CD14-positive monocyte (primary cell): ENCODE data around the gene PGM2. TPM values are rescaled to one million over a fixed set of nuclear protein-coding genes. Genes with fewer than 3 reads are reported as not detected.

ENCODE experiments used
- DNase-seq, 3 donors: peaks; one replicate each; pipeline ENCODE4 v3.0.0-alpha.2; 2011 to 2022
- H2AFZ ChIP-seq: 2 replicates; pipeline ENCODE4 v1.6.0; 2012; ENCODE audit warnings: mild to moderate bottlenecking, low read depth, low read length, inconsistent platforms; ENCODE audit not compliant: insufficient read depth, poor library complexity, severe bottlenecking
- H3K27ac ChIP-seq, 2 donors: 1 replicate in 1 of 2; 2 replicates in 1 of 2; pipeline ENCODE4 v1.5.1; 2012 to 2013; ENCODE audit warnings: low read length in 2 of 2, control low read depth in 1 of 2, inconsistent platforms in 1 of 2, low read depth in 1 of 2, mild to moderate bottlenecking in 1 of 2
- H3K27me3 ChIP-seq, 2 donors: one replicate each; pipeline versions ENCODE4 v1.6.0 to v1.6.1; 2011 to 2013; ENCODE audit warnings: low read length in 2 of 2; ENCODE audit not compliant: control insufficient read depth in 2 of 2, insufficient read depth in 2 of 2
- H3K36me3 ChIP-seq, 2 donors: replicated peaks in 1 of 2; 1 replicate in 1 of 2; 2 replicates in 1 of 2; pipeline versions ENCODE4 v1.5.1 to v1.6.1; 2012 to 2013; ENCODE audit warnings: low read length in 2 of 2, control low read depth in 1 of 2, inconsistent platforms in 1 of 2, mild to moderate bottlenecking in 1 of 2; ENCODE audit not compliant: insufficient read depth in 2 of 2, control insufficient read depth in 1 of 2
- H3K4me1 ChIP-seq, 2 donors: 1 replicate in 1 of 2; 2 replicates in 1 of 2; pipeline versions ENCODE4 v1.5.1 to v1.6.1; 2012 to 2013; ENCODE audit warnings: low read length in 2 of 2, control low read depth in 1 of 2, inconsistent platforms in 1 of 2, mild to moderate bottlenecking in 1 of 2, moderate library complexity in 1 of 2; ENCODE audit not compliant: insufficient read depth in 2 of 2, control insufficient read depth in 1 of 2
- H3K4me2 ChIP-seq: replicated peaks from 2 replicates; pipeline ENCODE3; 2012; ENCODE audit warnings: low read length, moderate library complexity, mild to moderate bottlenecking; ENCODE audit not compliant: poor library complexity, severe bottlenecking; ENCODE audit errors: extremely low read depth
- H3K4me3 ChIP-seq, 3 experiments: fragments of 200-600 bp in 1 of 3; sonication (generic) in 1 of 3; replicated peaks in 1 of 3; 1 replicate in 2 of 3; 2 replicates in 1 of 3; pipeline ENCODE4 v1.5.1; 2011 to 2013; ENCODE audit warnings: low read length in 3 of 3, mild to moderate bottlenecking in 3 of 3, control low read depth in 2 of 3, low read depth in 2 of 3, inconsistent platforms in 1 of 3, moderate library complexity in 1 of 3
- H3K79me2 ChIP-seq: 2 replicates; pipeline ENCODE4 v1.6.0; 2012; ENCODE audit warnings: mild to moderate bottlenecking, control low read depth, inconsistent platforms, low read length, moderate library complexity; ENCODE audit not compliant: insufficient read depth
- H3K9ac ChIP-seq: 2 replicates; pipeline ENCODE4 v1.6.0; 2017; ENCODE audit warnings: low read length, mild to moderate bottlenecking; ENCODE audit not compliant: insufficient read depth, poor library complexity, severe bottlenecking
- H3K9me3 ChIP-seq, 2 donors: replicated peaks in 1 of 2; 1 replicate in 1 of 2; 2 replicates in 1 of 2; pipeline versions ENCODE4 v1.5.1 to v1.6.1; 2012 to 2013; ENCODE audit warnings: low read length in 2 of 2, control low read depth in 1 of 2; ENCODE audit not compliant: control insufficient read depth in 1 of 2, insufficient read depth in 1 of 2
- H4K20me1 ChIP-seq: 2 replicates; pipeline ENCODE4 v1.6.0; 2012; ENCODE audit warnings: mild to moderate bottlenecking, low read length, control low read depth, moderate library complexity; ENCODE audit not compliant: insufficient read depth
- H3K27ac Mint-ChIP-seq, 7 donors: one replicate each; pipeline ENCODE4 v1.8.0; 2020; ENCODE audit warnings: mild to moderate bottlenecking in 7 of 7, mixed read lengths in 7 of 7, moderate library complexity in 6 of 7, inconsistent platforms in 2 of 7
- H3K27me3 Mint-ChIP-seq, 3 donors: one replicate each; pipeline ENCODE4 v1.8.0; 2021 to 2022; ENCODE audit warnings: low read depth in 3 of 3, mild to moderate bottlenecking in 3 of 3, mixed read lengths in 3 of 3, moderate library complexity in 3 of 3, inconsistent platforms in 1 of 3
- H3K36me3 Mint-ChIP-seq, 2 donors: one replicate each; pipeline ENCODE4 v1.8.0; 2020; ENCODE audit warnings: mixed read lengths in 2 of 2, inconsistent platforms in 1 of 2, mild to moderate bottlenecking in 1 of 2
- H3K4me1 Mint-ChIP-seq: one replicate; pipeline ENCODE4 v1.8.0; 2020; ENCODE audit warnings: mild to moderate bottlenecking, mixed read lengths
- H3K4me3 Mint-ChIP-seq, 2 donors: one replicate each; pipeline ENCODE4 v1.8.0; 2020; ENCODE audit warnings: mild to moderate bottlenecking in 2 of 2, mixed read lengths in 2 of 2, moderate library complexity in 1 of 2
- H3K9me3 Mint-ChIP-seq, 7 donors: one replicate each; pipeline ENCODE4 v1.8.0; 2020 to 2022; ENCODE audit warnings: mixed read lengths in 7 of 7, mild to moderate bottlenecking in 6 of 7, moderate library complexity in 6 of 7, inconsistent platforms in 2 of 7
- CTCF ChIP-seq: fragments of 200-600 bp; IDR thresholded peaks from one replicate; pipeline ENCODE4 v1.8.0; 2022; ENCODE audit warnings: antibody characterized with exemption, mild to moderate bottlenecking
- WGBS: methylation state at CpG from one replicate; pipeline ENCODE4 v1.1.5; 2013; ENCODE audit warnings: missing lambda C conversion rate; ENCODE audit not compliant: insufficient coverage; 5-methylcytosine and 5-hydroxymethylcytosine counted together
- intact Hi-C, 2 donors: fragments of 100-400 bp; cut with micrococcal nuclease; formaldehyde crosslinking; loops; one replicate each; pipeline versions ENCODE4 v1.15.0 to v1.15.1; 2023
- polyA plus RNA-seq, 3 donors: library from polyadenylated mRNA; depleted of rRNA in 1 of 3; unstranded in 2 of 3; stranded (reverse) in 1 of 3; fragments of 300-500 nt in 2 of 3; fragments of >200 nt in 1 of 3; fragmentation: Illumina TruSeq in 2 of 3; gene quantifications; 1 replicate in 2 of 3; 2 replicates in 1 of 3; pipeline ENCODE4 v1.2.3, GENCODE V29; 2012 to 2021

Gene PGM2
- polyA plus RNA-seq, 3 donors: 17.8 to 48.6 (median 46.2) TPM

- DNase-seq: no peak
- Histone ChIP-seq H3K9me3 (no peaks in the 10 kb centered on the region), H3K9ac (no peak overlapping the region), H4K20me1 (peaks cover 54% of the 10 kb centered on the region), H3K79me2 (peaks cover 68% of the 10 kb centered on the region), H3K4me3 (peak overlapping the region in 1 of 3 experiments; percentile 92), H3K36me3 (peaks cover 0 to 8% of the 10 kb centered on the region in 2 donors), H3K27ac (peak overlapping the region; percentile 40 to 85), H3K4me2 (peak overlapping the region; percentile 88), H3K4me1 (peaks cover 40 to 48% of the 10 kb centered on the region in 2 donors), H3K27me3 (no peaks in the 10 kb centered on the region), H2AFZ (no peak overlapping the region)
- peak overlapping the region; percentile 37 to 88 for H3K4me3 Mint-ChIP-seq
- no peaks in the 10 kb centered on the region for H3K9me3 Mint-ChIP-seq
- no peak for TF ChIP-seq CTCF
- peaks cover 10 to 17% of the 10 kb centered on the region in 2 donors for H3K36me3 Mint-ChIP-seq
- H3K27me3 Mint-ChIP-seq: peaks cover 7 to 10% (median 7%) of the 10 kb centered on the region in 3 donors
- H3K4me1 Mint-ChIP-seq: peaks cover 50% of the 10 kb centered on the region
- no CpG with 5 or more reads among the region's 3 CpGs for WGBS
- H3K27ac Mint-ChIP-seq: peak overlapping the region; percentile 82 to 91 (median 85)
- intact Hi-C loops: loop anchor here in 1 of 2 donors (5.0 to 10.0 kb wide), 2 partner anchors 41 to 68 kb away; partner anchors contain the start of gene PGM2
Measured at GRCh38 chr4:37893164-37893563, 66.7 kb downstream of the PGM2 start.

- H3K9ac ChIP-seq: no peak overlapping the region
- no peaks in the 10 kb centered on the region for H3K9me3 ChIP-seq
- no peak overlapping the region for H3K27ac ChIP-seq
- no peak overlapping the region for H3K4me2 ChIP-seq
- intact Hi-C loops: loop anchor here in 1 of 2 donors (10.0 kb wide), 1 partner anchor 70 kb away; the partner anchor contains the start of gene PGM2
- no peak overlapping the region for H2AFZ ChIP-seq
- TF ChIP-seq CTCF: no peak
- peaks cover 2 to 17% of the 10 kb centered on the region in 2 donors for H3K36me3 ChIP-seq
- DNase-seq: no peak
- WGBS: no CpG with 5 or more reads among the region's 7 CpGs
- Mint-ChIP-seq H3K4me1 (peaks cover 46% of the 10 kb centered on the region), H3K9me3 (peaks cover 0 to 5% (median 0%) of the 10 kb centered on the region in 7 donors), H3K36me3 (peaks cover 18 to 35% of the 10 kb centered on the region in 2 donors), H3K4me3 (no peak overlapping the region), H3K27ac (peak overlapping the region in 2 of 7 donors; percentile 30 to 46), H3K27me3 (peaks cover 0 to 2% (median under 1%) of the 10 kb centered on the region in 3 donors)
- H3K4me1 ChIP-seq: peaks cover 35 to 43% of the 10 kb centered on the region in 2 donors
- H3K27me3 ChIP-seq: no peaks in the 10 kb centered on the region
- no peak overlapping the region for H3K4me3 ChIP-seq
- H4K20me1 ChIP-seq: peaks cover 75% of the 10 kb centered on the region
- peaks cover 89% of the 10 kb centered on the region for H3K79me2 ChIP-seq
Measured at GRCh38 chr4:37895271-37895670, 68.8 kb downstream of the PGM2 start.
